Epidermal melanocyte (primary cell): ENCODE results near the gene WIPF3.

ENCODE experiments used
- DNase-seq: peaks from one replicate; pipeline ENCODE4 v3.0.0; 2011; ENCODE audit warnings: low spot score; ENCODE audit not compliant: insufficient read length

The WIPF3 gene

GRCh38 chr7:29806208-29806994, at the start of gene WIPF3:
Gene WIPF3 (plus strand): TSS chr7:29806508. CDS start chr7:29834725, 28,217 bp downstream.
- DNase-seq = no peak

- DNase-seq = no peak
Observed at GRCh38 chr7:29763266-29763665, 43.0 kb upstream of the WIPF3 start.

GRCh38 chr7:29764227-29764626, 42.1 kb upstream of the WIPF3 start:
- no peak for DNase-seq

GRCh38 chr7:29765490-29765889, 40.8 kb upstream of the WIPF3 start:
- DNase-seq = no peak

- DNase-seq = no peak
Observed at GRCh38 chr7:29770371-29770770, 35.9 kb upstream of the WIPF3 start.

- DNase-seq = no peak
Observed at GRCh38 chr7:29771081-29771816, 35.1 kb upstream of the WIPF3 start.

- no peak for DNase-seq
Observed at GRCh38 chr7:29779017-29779416, 27.3 kb upstream of the WIPF3 start.

GRCh38 chr7:29780346-29780745, 26.0 kb upstream of the WIPF3 start:
- no peak for DNase-seq

GRCh38 chr7:29783671-29784070, 22.6 kb upstream of the WIPF3 start:
- DNase-seq = peak; percentile 64

- no peak for DNase-seq
Observed at GRCh38 chr7:29793507-29793906, 12.8 kb upstream of the WIPF3 start.

GRCh38 chr7:29794959-29795629, 11.2 kb upstream of the WIPF3 start:
- no peak for DNase-seq

- DNase-seq = no peak
Observed at GRCh38 chr7:29795696-29796580, 10.4 kb upstream of the WIPF3 start.

GRCh38 chr7:29797112-29797944, 9.0 kb upstream of the WIPF3 start:
- no peak for DNase-seq

GRCh38 chr7:29798422-29798821, 7.9 kb upstream of the WIPF3 start:
- DNase-seq = no peak

GRCh38 chr7:29801929-29802328, 4.4 kb upstream of the WIPF3 start:
- DNase-seq = no peak

- no peak for DNase-seq
Observed at GRCh38 chr7:29805031-29805430, 1.3 kb upstream of the WIPF3 start.

- DNase-seq = no peak
Observed at GRCh38 chr7:29805886-29806207, 461 bp upstream of the WIPF3 start.

GRCh38 chr7:29806995-29807841, 910 bp downstream of the WIPF3 start:
- peak; percentile 70 for DNase-seq

- DNase-seq = no peak
Observed at GRCh38 chr7:29808075-29808801, 1.9 kb downstream of the WIPF3 start.
